DLD1 (cell line): ENCODE measurements around the gene PNPLA8.
"Not testable (repeated sequence)": the region's sequence is repeated elsewhere in the genome, so short reads cannot be mapped to it uniquely, and the experiment has no call there.

ENCODE experiments used
- in situ Hi-C: cut with HindIII; loops from 2 replicates; pipeline ENCODE4 v1.10.0; 2017; ENCODE audit warnings: low sequenced_read_pairs

Gene PNPLA8

GRCh38 chr7:108529341-108529740 is 3.4 kb upstream of the PNPLA8 start:
- in situ Hi-C loops = no loop called here

GRCh38 chr7:108528183-108528712 is 2.3 kb upstream of the PNPLA8 start:
- in situ Hi-C loops = no loop called here

- in situ Hi-C loops = no loop called here
Measured at GRCh38 chr7:108526768-108527017, 758 bp upstream of the PNPLA8 start.

GRCh38 chr7:108525327-108525984 is 479 bp downstream of the PNPLA8 start:
- in situ Hi-C loops = no loop called here

- in situ Hi-C loops = no loop called here
Measured at GRCh38 chr7:108522780-108523179, 3.2 kb downstream of the PNPLA8 start.

GRCh38 chr7:108517951-108518350 is 8.0 kb downstream of the PNPLA8 start:
- in situ Hi-C loops = no loop called here

- in situ Hi-C loops = no loop called here
Measured at GRCh38 chr7:108515630-108516029, 10.3 kb downstream of the PNPLA8 start.

- in situ Hi-C loops = no loop called here
Measured at GRCh38 chr7:108515013-108515412, 10.9 kb downstream of the PNPLA8 start.

- in situ Hi-C loops = no loop called here
Measured at GRCh38 chr7:108511939-108512338, 14.0 kb downstream of the PNPLA8 start.

GRCh38 chr7:108504576-108504975 is 21.4 kb downstream of the PNPLA8 start:
- in situ Hi-C loops = not testable (repeated sequence)

GRCh38 chr7:108503112-108504026 is 22.6 kb downstream of the PNPLA8 start:
- in situ Hi-C loops = no loop called here

GRCh38 chr7:108499566-108499965 is 26.4 kb downstream of the PNPLA8 start:
- in situ Hi-C loops = loop anchor here (10.0 kb wide), 1 partner anchor 315 kb away; no protein-coding TSS in a partner anchor

- in situ Hi-C loops = loop anchor here (10.0 kb wide), 1 partner anchor 314 kb away; no protein-coding TSS in a partner anchor
Measured at GRCh38 chr7:108498481-108498880, 27.5 kb downstream of the PNPLA8 start.

GRCh38 chr7:108497082-108497725 is 28.7 kb downstream of the PNPLA8 start:
- in situ Hi-C loops = loop anchor here (10.0 kb wide), 1 partner anchor 312 kb away; no protein-coding TSS in a partner anchor

GRCh38 chr7:108492742-108493141 is 33.2 kb downstream of the PNPLA8 start:
- in situ Hi-C loops = loop anchor here (10.0 kb wide), 1 partner anchor 308 kb away; no protein-coding TSS in a partner anchor

- in situ Hi-C loops = no loop called here
Measured at GRCh38 chr7:108488768-108489538, 37.0 kb downstream of the PNPLA8 start.

- in situ Hi-C loops = no loop called here
Measured at GRCh38 chr7:108487646-108488045, 38.3 kb downstream of the PNPLA8 start.

GRCh38 chr7:108486291-108486966 is 39.5 kb downstream of the PNPLA8 start:
- in situ Hi-C loops = no loop called here

GRCh38 chr7:108484137-108484536 is 41.8 kb downstream of the PNPLA8 start:
- in situ Hi-C loops = no loop called here

GRCh38 chr7:108480311-108480710 is 45.6 kb downstream of the PNPLA8 start:
- in situ Hi-C loops = no loop called here
